Hepatocyte (in vitro differentiated cells): Measurements from ENCODE around the gene LFNG.

ENCODE experiments used
- EZH2 ChIP-seq: fragments of 200-600 bp; sonication (generic); IDR thresholded peaks from 2 replicates; pipeline ENCODE4 v1.6.1; 2016; ENCODE audit warnings: antibody characterized with exemption, mild to moderate bottlenecking, borderline replicate concordance
- TF ChIP-seq, protein P1 (sequence below): fragments of 200-600 bp; sonication (generic); IDR thresholded peaks from 2 replicates; pipeline ENCODE4 v1.5.1; 2016; ENCODE audit warnings: antibody characterized with exemption, mild to moderate bottlenecking; ENCODE audit not compliant: poor library complexity

GRCh38 chr7:2553831-2554581, 34.4 kb downstream of the LFNG start:
- TF ChIP-seq, protein P1, sequence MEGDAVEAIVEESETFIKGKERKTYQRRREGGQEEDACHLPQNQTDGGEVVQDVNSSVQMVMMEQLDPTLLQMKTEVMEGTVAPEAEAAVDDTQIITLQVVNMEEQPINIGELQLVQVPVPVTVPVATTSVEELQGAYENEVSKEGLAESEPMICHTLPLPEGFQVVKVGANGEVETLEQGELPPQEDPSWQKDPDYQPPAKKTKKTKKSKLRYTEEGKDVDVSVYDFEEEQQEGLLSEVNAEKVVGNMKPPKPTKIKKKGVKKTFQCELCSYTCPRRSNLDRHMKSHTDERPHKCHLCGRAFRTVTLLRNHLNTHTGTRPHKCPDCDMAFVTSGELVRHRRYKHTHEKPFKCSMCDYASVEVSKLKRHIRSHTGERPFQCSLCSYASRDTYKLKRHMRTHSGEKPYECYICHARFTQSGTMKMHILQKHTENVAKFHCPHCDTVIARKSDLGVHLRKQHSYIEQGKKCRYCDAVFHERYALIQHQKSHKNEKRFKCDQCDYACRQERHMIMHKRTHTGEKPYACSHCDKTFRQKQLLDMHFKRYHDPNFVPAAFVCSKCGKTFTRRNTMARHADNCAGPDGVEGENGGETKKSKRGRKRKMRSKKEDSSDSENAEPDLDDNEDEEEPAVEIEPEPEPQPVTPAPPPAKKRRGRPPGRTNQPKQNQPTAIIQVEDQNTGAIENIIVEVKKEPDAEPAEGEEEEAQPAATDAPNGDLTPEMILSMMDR, result no peak
- TF ChIP-seq EZH2, result no peak
